Activated B cell treated with CpG ODN at 0.5 μM for 24 hours (primary cell): ENCODE data around the gene INTS6. TPM values are rescaled to one million over a fixed set of nuclear protein-coding genes. Genes with fewer than 3 reads are reported as not detected.

ENCODE experiments used
- ATAC-seq: fragments of 200-7000 bp; cut with Tn5 transposase; one replicate; pipeline ENCODE4 v1.10.0; 2021; ENCODE audit warnings: low read depth, mild to moderate bottlenecking, moderate library complexity
- CTCF ChIA-PET: fragments of 350-600 bp; sonication (Branson Sonifier 250); formaldehyde crosslinking; loops from one replicate; lab custom pipeline; 2021; ENCODE audit warnings: antibody characterized with exemption; lab: Charles Lee
- POLR2A ChIA-PET: fragments of 350-600 bp; sonication (Branson Sonifier 250); formaldehyde crosslinking; loops from one replicate; lab custom pipeline; 2021; ENCODE audit warnings: antibody characterized with exemption; lab: Charles Lee
- DNase-seq: peaks from one replicate; pipeline ENCODE4 v3.0.0; 2022
- H3K27ac Mint-ChIP-seq: one replicate; pipeline ENCODE4 v1.8.0; 2020; ENCODE audit warnings: mixed read lengths
- H3K27me3 Mint-ChIP-seq: one replicate; pipeline ENCODE4 v1.8.0; 2021; ENCODE audit warnings: mixed read lengths
- H3K36me3 Mint-ChIP-seq: one replicate; pipeline ENCODE4 v1.8.0; 2021; ENCODE audit warnings: low read depth, mixed read lengths
- H3K4me1 Mint-ChIP-seq: one replicate; pipeline ENCODE4 v1.8.0; 2021; ENCODE audit warnings: mixed read lengths
- H3K4me3 Mint-ChIP-seq: one replicate; pipeline ENCODE4 v1.8.0; 2020; ENCODE audit warnings: mild to moderate bottlenecking, mixed read lengths
- H3K9me3 Mint-ChIP-seq: one replicate; pipeline ENCODE4 v1.8.0; 2020; ENCODE audit warnings: mixed read lengths
- CTCF ChIP-seq: fragments of 200-600 bp; IDR thresholded peaks from one replicate; pipeline ENCODE4 v1.8.0; 2022; ENCODE audit warnings: antibody characterized with exemption, mild to moderate bottlenecking
- intact Hi-C: fragments of 100-400 bp; cut with micrococcal nuclease; formaldehyde crosslinking; loops from one replicate; pipeline ENCODE4 v1.15.1; 2024
- total RNA-seq: library from RNA; stranded (reverse); gene quantifications from 2 replicates; pipeline ENCODE4 v1.2.3, GENCODE V29; 2022

The INTS6 gene
- total RNA-seq, 1 donor from 2014 or later: 68.7 TPM

GRCh38 chr13:51475727-51476501 lies 23.1 kb upstream of the INTS6 start:
- Mint-ChIP-seq H3K36me3 (no peaks in the 10 kb centered on the region), H3K27me3 (no peaks in the 10 kb centered on the region), H3K9me3 (no peaks in the 10 kb centered on the region), H3K4me1 (no peaks in the 10 kb centered on the region), H3K27ac (no peak overlapping the region), H3K4me3 (no peak overlapping the region)
- ATAC-seq (no peak), DNase-seq (no peak)
- ChIA-PET CTCF (no interaction called here), POLR2A (interaction anchor here (0.5 to 2.7 kb wide), 2 partner anchors 23 to 68 kb away, joined by 5 to 10 read pairs; partner anchors contain the start of gene INTS6)
- intact Hi-C loops: no loop called here
- TF ChIP-seq CTCF: no peak

- no peak for TF ChIP-seq CTCF
- H3K4me3 Mint-ChIP-seq: no peak overlapping the region
- ATAC-seq (no peak), DNase-seq (no peak)
- H3K36me3 Mint-ChIP-seq: no peaks in the 10 kb centered on the region
- H3K9me3 Mint-ChIP-seq: no peaks in the 10 kb centered on the region
- ChIA-PET CTCF (no interaction called here), POLR2A (no interaction called here)
- intact Hi-C loops: no loop called here
- no peaks in the 10 kb centered on the region for H3K4me1 Mint-ChIP-seq
- H3K27me3 Mint-ChIP-seq: no peaks in the 10 kb centered on the region
- no peak overlapping the region for H3K27ac Mint-ChIP-seq
Observed at GRCh38 chr13:51469790-51470189, 17.0 kb upstream of the INTS6 start.

- no peak for DNase-seq
- ATAC-seq: no peak
- intact Hi-C loops: no loop called here
- Mint-ChIP-seq H3K27me3 (no peaks in the 10 kb centered on the region), H3K27ac (no peak overlapping the region), H3K9me3 (no peaks in the 10 kb centered on the region), H3K4me1 (no peaks in the 10 kb centered on the region), H3K4me3 (no peak overlapping the region), H3K36me3 (no peaks in the 10 kb centered on the region)
- ChIA-PET POLR2A (no interaction called here), CTCF (no interaction called here)
- TF ChIP-seq CTCF: no peak
Observed at GRCh38 chr13:51467730-51468129, 14.9 kb upstream of the INTS6 start.

GRCh38 chr13:51465124-51465523 lies 12.3 kb upstream of the INTS6 start:
- DNase-seq: no peak
- no peaks in the 10 kb centered on the region for H3K4me1 Mint-ChIP-seq
- TF ChIP-seq CTCF: no peak
- no peak overlapping the region for H3K4me3 Mint-ChIP-seq
- H3K9me3 Mint-ChIP-seq: no peaks in the 10 kb centered on the region
- no peak overlapping the region for H3K27ac Mint-ChIP-seq
- ChIA-PET CTCF (no interaction called here), POLR2A (interaction anchor here (1.3 kb wide), 1 partner anchor 12 kb away, joined by 4 read pairs; the partner anchor contains the start of gene INTS6)
- intact Hi-C loops: no loop called here
- no peak for ATAC-seq
- H3K36me3 Mint-ChIP-seq: no peaks in the 10 kb centered on the region
- H3K27me3 Mint-ChIP-seq: no peaks in the 10 kb centered on the region

GRCh38 chr13:51457086-51457815 lies 4.4 kb upstream of the INTS6 start:
- Mint-ChIP-seq H3K36me3 (peaks cover 34% of the 10 kb centered on the region), H3K27ac (no peak overlapping the region), H3K4me3 (no peak overlapping the region), H3K27me3 (no peaks in the 10 kb centered on the region), H3K4me1 (peaks cover 25% of the 10 kb centered on the region), H3K9me3 (peaks cover 2% of the 10 kb centered on the region)
- intact Hi-C loops: no loop called here
- no peak for TF ChIP-seq CTCF
- ChIA-PET POLR2A (no interaction called here), CTCF (no interaction called here)
- no peak for DNase-seq
- no peak for ATAC-seq
